GM15510 (cell line): ENCODE results near the gene TGM4.

Experiments
- POLR2A ChIP-seq: IDR thresholded peaks from 3 replicates; pipeline ENCODE4 v1.6.1; 2011; ENCODE audit warnings: borderline replicate concordance; ENCODE audit not compliant: insufficient read length; ENCODE audit errors: extremely low read depth

The TGM4 gene

DNA sequence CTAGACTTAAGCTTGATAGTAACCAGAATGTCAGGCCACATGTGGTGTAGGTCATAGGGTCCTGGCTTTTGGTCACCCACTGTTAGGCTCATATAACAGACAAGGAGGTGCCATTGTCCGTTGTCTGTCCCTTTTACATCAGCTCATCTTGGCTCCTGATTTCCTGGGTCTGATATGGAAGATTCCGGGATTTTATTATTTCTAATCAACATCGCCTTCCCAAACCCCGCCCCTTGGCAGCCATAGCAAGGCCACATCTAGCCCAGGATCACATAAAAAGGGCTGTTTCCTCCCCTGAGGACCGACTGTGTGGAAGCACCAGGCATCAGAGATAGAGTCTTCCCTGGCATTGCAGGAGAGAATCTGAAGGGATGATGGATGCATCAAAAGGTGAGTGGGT is at the start of gene TGM4:
Gene TGM4, plus strand, starts transcription at position 301 of the 400 bp plus-strand sequence. Its CDS starts 71 bp downstream, at position 372.
- TF ChIP-seq POLR2A, result no peak

DNA sequence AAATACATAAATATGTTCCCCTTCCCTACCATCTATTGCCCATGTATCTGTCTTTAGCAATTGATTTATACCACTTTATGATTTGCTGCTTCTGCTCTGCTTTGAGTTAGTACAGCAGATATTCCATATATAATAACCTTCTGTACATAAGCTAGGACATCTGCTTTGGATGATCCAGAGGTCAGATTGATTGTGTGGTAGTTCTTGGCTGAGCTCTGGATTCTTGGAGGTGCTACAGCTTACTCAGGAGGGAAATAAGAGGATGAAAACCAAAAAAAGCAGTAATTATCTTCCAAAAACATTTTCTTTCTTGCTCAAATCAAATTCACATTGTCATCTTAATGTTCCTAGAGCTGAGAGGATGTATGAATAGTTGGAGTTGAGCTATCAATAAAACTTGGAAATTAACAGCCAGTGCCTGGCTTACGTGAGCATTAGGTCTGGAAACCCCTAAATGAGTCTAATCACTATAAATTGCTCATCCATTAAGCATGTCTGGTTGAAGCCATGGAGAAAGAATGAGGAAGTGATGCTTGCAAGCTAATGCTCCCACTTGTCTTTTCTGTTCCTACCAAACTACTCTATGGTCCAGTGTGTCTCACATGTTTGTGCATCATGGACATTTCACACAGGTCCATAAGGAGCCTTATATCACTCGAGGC is 49.0 kb upstream of the TGM4 start:
- no peak for TF ChIP-seq POLR2A

DNA sequence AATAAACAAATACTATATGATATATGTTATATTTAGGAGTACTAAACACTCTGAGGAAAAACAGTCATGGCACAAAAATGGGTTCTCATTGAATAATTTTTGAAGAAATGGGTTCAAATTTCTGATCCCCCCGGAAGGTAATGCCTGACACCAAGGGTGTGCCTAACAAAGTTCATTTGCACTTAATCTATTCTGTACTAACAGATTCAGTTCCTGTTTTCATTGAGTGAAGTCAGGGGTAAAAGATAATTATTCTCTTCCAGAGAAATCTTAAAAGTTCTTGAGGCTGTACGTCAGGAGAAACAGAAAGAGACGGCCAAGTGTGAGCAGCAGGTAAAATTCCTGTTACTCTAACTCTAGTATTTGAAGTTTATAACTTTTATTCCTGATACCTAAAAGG is 47.2 kb upstream of the TGM4 start:
- no peak for TF ChIP-seq POLR2A

DNA sequence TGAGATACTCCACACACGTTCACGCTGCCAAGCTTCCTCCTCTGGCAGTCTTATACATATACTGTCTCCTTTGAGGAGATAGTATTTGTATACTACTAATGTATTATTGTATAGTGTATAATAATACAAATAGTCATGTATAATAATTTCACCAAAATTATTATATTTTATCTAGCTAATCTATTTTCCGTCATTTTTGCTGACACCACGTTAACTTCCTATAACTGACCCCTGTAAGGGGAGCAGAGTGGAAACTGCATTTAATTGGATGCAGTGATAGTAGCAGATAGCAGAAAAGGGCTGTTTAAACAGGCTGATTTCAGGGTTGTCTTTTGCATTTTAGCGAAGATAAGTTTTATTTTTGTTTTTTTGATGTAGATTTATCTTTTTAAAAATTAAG is 43.2 kb upstream of the TGM4 start:
- no peak for TF ChIP-seq POLR2A

DNA sequence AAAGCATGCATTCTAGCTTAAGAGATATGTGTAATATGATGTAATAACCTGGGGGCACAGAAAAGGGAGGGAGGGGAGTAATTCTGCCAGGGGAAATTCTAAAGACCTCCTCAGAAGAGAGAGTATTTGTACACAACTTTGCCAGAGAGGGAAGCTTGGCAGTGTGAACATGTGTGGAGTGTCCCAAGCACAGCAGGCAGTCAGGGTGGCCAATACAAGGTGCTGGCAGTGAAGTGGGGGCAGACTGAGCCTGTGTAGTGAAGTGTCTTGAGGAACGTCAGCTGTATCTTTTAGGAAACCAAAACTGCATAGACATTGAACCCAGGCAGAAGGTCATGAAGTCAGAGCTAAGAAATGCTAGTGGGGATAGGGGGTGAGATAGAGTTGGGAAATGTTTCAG is 42.4 kb upstream of the TGM4 start:
- TF ChIP-seq POLR2A, result no peak

DNA sequence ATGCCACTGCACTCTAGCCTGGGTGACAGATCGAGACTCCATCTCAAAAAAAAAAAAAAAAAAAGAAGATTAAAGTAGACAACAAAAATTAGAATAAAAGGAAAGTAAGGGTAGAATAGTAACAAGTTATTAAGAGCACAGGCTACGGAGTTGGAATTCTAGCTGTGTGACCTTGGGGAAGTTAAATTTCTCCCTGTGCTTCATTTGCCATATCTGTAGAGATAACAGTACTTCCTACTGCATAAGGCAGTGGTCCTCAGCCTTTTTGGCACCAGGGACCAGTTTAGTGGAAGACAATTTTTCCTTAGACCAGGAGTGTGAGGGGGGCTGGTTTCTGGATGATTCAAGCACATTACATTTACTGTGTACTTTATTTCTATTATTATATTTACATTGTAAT is 41.4 kb upstream of the TGM4 start:
- no peak for TF ChIP-seq POLR2A

DNA sequence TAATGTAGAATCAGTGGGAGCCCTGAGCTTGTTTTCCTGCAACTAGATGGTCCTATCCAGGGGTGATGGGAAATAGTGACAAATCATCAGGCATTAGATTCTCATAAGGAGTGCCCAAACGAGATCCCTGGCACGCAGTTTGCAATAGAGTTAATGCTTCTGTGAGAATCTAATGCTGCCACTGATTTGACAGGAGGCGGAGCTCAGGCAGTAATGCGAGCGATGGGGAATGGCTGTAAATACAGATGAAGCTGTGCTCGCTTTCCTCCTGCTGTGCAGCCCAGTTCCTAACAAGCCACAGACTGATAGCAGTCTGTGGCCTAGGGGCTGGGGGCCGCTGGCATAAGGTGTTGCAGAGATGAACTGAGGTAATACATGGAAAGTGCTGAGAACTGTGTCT is 41.0 kb upstream of the TGM4 start:
- TF ChIP-seq POLR2A, result no peak

DNA sequence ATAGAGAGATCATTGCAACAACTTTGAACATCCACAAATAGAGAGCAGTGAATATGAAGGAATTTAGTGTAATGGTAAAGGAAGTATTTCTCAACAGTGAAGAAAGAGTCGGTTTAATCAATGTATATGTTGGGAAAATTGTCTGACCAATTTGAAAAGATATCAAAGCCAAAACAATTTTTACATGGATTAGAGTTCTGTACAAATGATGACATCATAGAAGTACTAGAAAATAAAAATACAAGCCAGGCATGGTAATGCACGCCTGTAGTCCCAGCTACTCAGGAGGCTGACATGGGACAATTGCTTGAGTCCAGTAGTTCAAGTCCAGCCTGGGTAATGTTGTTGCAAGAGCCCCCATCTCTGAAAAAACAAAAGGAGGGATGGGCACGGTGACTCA is 38.7 kb upstream of the TGM4 start:
- TF ChIP-seq POLR2A, result no peak

DNA sequence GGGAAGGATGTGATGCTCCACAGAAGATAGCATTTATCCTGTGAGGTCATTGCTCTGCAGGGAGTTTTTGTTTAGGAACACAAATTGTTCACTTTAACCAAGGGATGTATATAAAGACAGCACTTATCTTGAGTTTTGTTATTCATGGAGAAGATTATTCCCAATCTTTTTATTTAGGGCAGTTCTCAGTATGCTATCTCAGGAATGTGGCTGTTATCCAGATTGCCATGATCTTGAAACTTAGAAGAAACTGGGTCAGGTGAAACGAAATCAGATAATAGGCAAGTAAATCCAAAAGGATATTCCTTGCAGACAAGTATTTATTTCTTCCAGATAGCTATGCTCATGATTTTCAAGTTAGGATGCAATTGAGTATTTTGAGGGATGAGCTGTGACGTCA is 32.0 kb upstream of the TGM4 start:
- TF ChIP-seq POLR2A, result no peak

DNA sequence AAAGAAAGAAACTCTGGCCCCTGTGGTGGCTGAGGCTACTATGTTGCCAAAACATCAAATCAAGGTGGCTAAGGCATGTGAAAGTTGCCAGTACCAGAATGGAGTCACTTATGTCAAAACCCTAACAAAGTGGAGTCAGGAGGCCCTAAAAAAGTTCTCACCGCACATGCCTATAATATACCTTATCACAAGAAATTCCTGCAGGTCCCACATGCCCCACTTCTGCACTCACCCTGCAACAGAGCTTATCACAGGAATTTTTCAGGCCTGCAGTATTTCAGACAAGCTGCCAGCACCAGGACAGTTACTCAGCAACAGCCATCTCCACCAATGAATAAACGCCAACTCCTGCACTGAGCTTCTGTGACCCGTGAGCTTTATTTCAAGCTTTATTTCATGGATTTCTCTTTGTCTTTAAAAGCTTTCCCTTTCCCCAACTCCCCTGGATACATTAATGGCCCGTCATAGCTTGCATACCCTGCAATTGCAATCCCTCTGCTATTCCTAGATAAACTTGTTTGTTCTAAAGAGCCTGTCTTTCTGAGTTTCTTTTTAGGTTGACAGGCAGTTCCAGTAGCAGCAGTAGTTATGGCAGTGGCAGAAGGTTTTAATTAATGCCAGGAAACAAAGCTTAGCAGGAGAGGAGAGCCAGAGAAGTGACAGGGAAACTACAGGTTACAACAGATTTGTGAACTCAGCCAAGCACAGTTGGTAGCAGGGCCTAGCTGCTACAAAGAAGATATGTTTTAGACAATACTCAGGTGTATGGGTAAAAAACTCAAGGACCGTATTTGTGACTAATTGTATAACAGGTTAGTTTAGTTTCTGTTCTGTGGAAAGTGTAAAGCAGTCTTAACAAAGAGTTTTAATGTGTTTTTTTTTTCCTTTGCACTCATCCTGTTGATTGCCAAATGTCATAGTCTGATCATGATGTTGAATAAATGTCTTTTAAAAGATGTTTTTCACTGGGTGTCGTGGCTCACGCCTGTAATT is 28.6 kb upstream of the TGM4 start:
- TF ChIP-seq POLR2A, result no peak

DNA sequence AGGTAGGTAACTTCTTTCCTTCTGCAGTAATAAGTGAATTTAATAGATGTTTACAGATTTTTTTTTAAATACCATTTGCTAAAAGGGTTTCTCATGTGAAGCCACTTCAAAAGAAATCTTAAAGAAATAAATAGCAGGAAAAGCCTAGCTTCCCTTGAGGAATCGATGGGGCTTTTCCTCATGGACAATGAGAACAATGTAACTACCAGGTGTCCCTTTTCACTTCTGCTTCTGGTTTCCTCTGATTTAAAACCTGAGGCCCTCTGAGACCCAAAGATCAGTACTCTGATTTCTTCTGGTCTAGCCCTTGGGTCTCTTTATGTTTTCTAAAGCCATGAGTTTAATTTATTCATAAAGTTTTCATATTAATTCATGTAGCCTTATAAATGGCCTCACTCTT is 25.8 kb upstream of the TGM4 start:
- no peak for TF ChIP-seq POLR2A

DNA sequence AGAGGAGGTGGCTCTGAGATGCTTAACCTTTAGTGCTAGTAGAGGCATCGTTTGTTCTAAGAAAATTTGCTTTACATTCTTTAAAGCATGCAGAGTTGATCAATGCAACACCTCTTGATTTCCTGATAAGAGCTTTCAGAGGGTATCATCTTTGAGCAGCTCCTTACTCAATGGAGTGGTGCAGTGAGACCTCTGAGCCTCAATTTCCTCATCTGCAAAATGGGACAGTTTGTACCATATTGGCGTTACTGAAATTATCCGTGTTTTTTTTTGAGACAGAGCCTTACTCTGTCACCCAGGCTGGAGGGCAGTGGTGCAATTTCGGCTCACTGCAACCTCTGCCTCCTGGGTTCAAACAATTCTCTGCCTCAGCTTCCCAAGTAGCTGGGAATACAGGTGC is 14.3 kb upstream of the TGM4 start:
- TF ChIP-seq POLR2A, result no peak

DNA sequence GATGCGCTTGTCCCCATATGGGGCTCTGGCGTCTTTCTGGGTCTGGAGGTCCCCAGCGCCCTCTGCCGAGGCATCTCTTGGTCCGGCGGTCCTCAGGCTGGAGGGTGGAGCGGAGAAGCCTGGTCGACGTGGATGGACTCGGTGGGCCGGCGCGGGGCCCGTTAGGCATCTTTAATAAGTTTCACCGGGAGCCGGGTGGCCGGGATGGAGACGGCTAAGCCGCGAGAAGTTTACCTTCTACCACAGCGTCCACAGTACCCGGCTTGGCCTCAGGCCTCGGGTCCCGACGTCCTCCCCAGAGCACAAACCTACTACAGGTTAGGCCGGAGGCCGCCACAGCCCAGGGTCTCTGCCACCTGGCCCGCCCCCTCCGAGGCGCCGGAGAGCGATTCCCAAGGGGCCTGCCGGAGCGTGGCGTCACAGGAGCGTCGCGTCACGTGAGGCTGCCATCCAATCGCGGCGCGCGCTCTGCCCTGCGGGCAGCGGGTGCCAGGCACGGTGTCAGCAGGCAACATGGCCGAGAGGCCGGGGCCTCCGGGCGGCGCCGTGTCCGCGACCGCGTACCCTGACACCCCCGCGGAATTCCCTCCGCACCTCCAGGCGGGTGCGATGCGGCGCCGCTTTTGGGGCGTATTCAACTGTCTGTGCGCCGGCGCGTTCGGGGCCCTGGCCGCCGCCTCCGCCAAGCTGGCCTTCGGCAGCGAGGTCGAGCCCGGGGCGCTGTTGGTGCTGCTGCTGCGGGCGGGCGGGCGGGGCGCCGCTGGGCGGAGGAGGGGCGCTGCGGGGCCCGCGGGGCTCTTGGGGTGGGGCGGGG is 12.8 kb upstream of the TGM4 start, which contains the start of gene TMEM42:
Gene TMEM42, plus strand, starts transcription at position 501 of the 814 bp plus-strand sequence. Its CDS starts 13 bp downstream, at position 514.
- peak; percentile 84 for TF ChIP-seq POLR2A

DNA sequence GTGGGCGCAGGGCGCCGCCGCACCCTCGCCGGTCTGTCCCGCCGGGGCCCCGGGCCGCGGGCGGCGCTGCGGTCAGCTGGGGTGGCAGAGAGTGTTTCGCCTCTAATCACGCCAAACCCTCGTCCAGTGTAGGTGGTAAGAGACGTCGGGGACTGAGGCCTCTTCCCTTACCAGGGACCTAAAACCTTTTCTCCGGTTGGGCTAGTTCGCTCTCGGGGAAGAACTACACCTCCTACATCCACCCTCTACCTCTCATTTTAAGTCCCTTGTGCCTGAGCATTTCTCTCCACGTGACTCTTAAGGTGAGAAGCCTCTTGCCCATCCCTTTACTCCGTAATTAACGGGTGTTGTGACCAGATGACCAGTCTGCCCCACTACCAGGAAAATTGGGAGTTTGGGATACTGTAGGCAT is 12.2 kb upstream of the TGM4 start:
- TF ChIP-seq POLR2A, result no peak
